Adipose tissue (tissue), 3 donors: ENCODE measurements around the gene PIGW. TPM values are rescaled to one million over a fixed set of nuclear protein-coding genes. Genes with fewer than 3 reads are reported as not detected.

Experiments used
- H3K27ac ChIP-seq: one replicate; pipeline ENCODE4 v1.5.1; 2013; ENCODE audit warnings: low read depth, low read length
- WGBS, 3 donors: extraction: QIAGEN DNeasy Blood & Tissue Kit; methylation state at CpG; one replicate each; pipeline ENCODE4 v1.1.7; 2013; 5-methylcytosine and 5-hydroxymethylcytosine counted together
- polyA plus RNA-seq, 3 donors: library from polyadenylated mRNA; stranded (reverse); fragments of 200-250 nt; gene quantifications; one replicate each; pipeline ENCODE4 v1.2.3, GENCODE V29; 2013
- donor health status: healthy with polysubstance abuse.
- donor health status: Bipolar disorder and iron deficiency.
- donor health status: healthy.

Gene PIGW
- polyA plus RNA-seq = 1 to 10 TPM; 2.5 to 7.6 (median 3.7) TPM

GRCh38 chr17:36534840-36535668, at the start of gene PIGW, which contains the start of gene MYO19:
PIGW (plus strand) TSS chr17:36534987; CDS start chr17:36537102, 2,115 bp downstream.
MYO19 (minus strand) TSS chr17:36534868; CDS start chr17:36532538, 2,330 bp downstream.
- peak within 1 kb of the TSS; percentile 97 for H3K27ac ChIP-seq
- WGBS, 3 donors = 0% methylated on average over 77 to 83 of the region's 83 CpGs

GRCh38 chr17:36485027-36485426, 49.8 kb upstream of the PIGW start:
- H3K27ac ChIP-seq = no peak overlapping the region
- WGBS, 3 donors = 88 to 89% (median 88%) methylated on average over 8 of the region's 8 CpGs

- H3K27ac ChIP-seq = no peak overlapping the region
- WGBS, 3 donors = 33 to 38% (median 38%) methylated on average over 10 of the region's 10 CpGs
Measured at GRCh38 chr17:36485805-36486203, 49.0 kb upstream of the PIGW start.

- WGBS, 3 donors = 1% methylated on average over 59 to 73 of the region's 73 CpGs
- no peak within 1 kb of the TSS for H3K27ac ChIP-seq
Measured at GRCh38 chr17:36486204-36487194, 48.3 kb upstream of the PIGW start, which contains the start of gene ZNHIT3. ZNHIT3 (plus strand) TSS chr17:36486681; CDS start chr17:36486700, 19 bp downstream.

- H3K27ac ChIP-seq = no peak overlapping the region
- 84 to 89% (median 85%) methylated on average over 1 of the region's 1 CpG for WGBS, 3 donors
Measured at GRCh38 chr17:36493956-36494355, 40.8 kb upstream of the PIGW start.

- WGBS, 3 donors = 37 to 85% (median 82%) methylated on average over 5 of the region's 5 CpGs
- H3K27ac ChIP-seq = no peak overlapping the region
Measured at GRCh38 chr17:36494674-36495073, 40.1 kb upstream of the PIGW start.

GRCh38 chr17:36495076-36495578, 39.7 kb upstream of the PIGW start:
- 63 to 90% (median 70%) methylated on average over 3 of the region's 3 CpGs for WGBS, 3 donors
- H3K27ac ChIP-seq = no peak overlapping the region

- no peak overlapping the region for H3K27ac ChIP-seq
- 81 to 87% (median 87%) methylated on average over 9 of the region's 9 CpGs for WGBS, 3 donors
Measured at GRCh38 chr17:36496018-36496789, 38.6 kb upstream of the PIGW start.

- H3K27ac ChIP-seq = no peak overlapping the region
- WGBS, 3 donors = 66 to 85% (median 68%) methylated on average over 9 of the region's 9 CpGs
Measured at GRCh38 chr17:36498155-36498554, 36.6 kb upstream of the PIGW start.

GRCh38 chr17:36498560-36499300, 36.1 kb upstream of the PIGW start:
- WGBS, 3 donors = 62 to 76% (median 75%) methylated on average over 7 of the region's 7 CpGs
- no peak overlapping the region for H3K27ac ChIP-seq

GRCh38 chr17:36500745-36501225, 34.0 kb upstream of the PIGW start:
- WGBS, 3 donors = 93 to 98% (median 95%) methylated on average over 10 to 15 of the region's 15 CpGs
- H3K27ac ChIP-seq = no peak overlapping the region

- 95 to 98% (median 97%) methylated on average over 3 of the region's 3 CpGs for WGBS, 3 donors
- H3K27ac ChIP-seq = no peak overlapping the region
Measured at GRCh38 chr17:36501351-36501750, 33.4 kb upstream of the PIGW start.

- WGBS, 3 donors = 91 to 98% (median 96%) methylated on average over 6 of the region's 6 CpGs
Measured at GRCh38 chr17:36501963-36502362, 32.8 kb upstream of the PIGW start.

GRCh38 chr17:36503456-36504155, 31.2 kb upstream of the PIGW start:
- WGBS, 3 donors = 94 to 97% (median 96%) methylated on average over 7 of the region's 7 CpGs
- no peak overlapping the region for H3K27ac ChIP-seq

More at GRCh38 chr17:36501963-36502362, 32.8 kb upstream of the PIGW start:
- H3K27ac ChIP-seq = no peak overlapping the region

GRCh38 chr17:36504156-36504545, 30.6 kb upstream of the PIGW start:
- H3K27ac ChIP-seq = no peak overlapping the region
- 96 to 98% (median 96%) methylated on average over 5 of the region's 5 CpGs for WGBS, 3 donors

- H3K27ac ChIP-seq = no peak overlapping the region
- WGBS, 3 donors = 94 to 98% (median 96%) methylated on average over 8 of the region's 8 CpGs
Measured at GRCh38 chr17:36505171-36505570, 29.6 kb upstream of the PIGW start.
